Gastrocnemius medialis (tissue), 4 donors: Measurements from ENCODE around the gene ANKRD65.

Experiments
- CTCF ChIP-seq, 5 experiments: fragments of 450-650 bp in 3 of 5; fragments of 200-600 bp in 2 of 5; sonication (generic) in 2 of 5; IDR thresholded peaks in 4 of 5; conservative IDR thresholded peaks in 1 of 5; 1 replicate in 4 of 5; 2 replicates in 1 of 5; pipeline ENCODE4 v1.5.1; 2016 to 2019; ENCODE audit warnings: antibody characterized with exemption in 5 of 5, mild to moderate bottlenecking in 3 of 5, moderate library complexity in 3 of 5
- POLR2A ChIP-seq, 2 donors: fragments of 450-650 bp; IDR thresholded peaks; one replicate each; pipeline ENCODE4 v1.6.1; 2017; ENCODE audit warnings: antibody characterized with exemption in 2 of 2, mild to moderate bottlenecking in 2 of 2, moderate library complexity in 2 of 2

- TF ChIP-seq CTCF (IDR thresholded peaks at IDR 0.05 in 4 of 5, conservative IDR thresholded peaks at IDR 0.05 in 1 of 5) (no peak), POLR2A (IDR thresholded peaks at IDR 0.05) (no peak)
These were observed 17.4 kb downstream of the ANKRD65 start for GRCh38 chr1:1403653-1404052.
